ENCODE results near the gene NEMP1. TPM values are rescaled to one million over a fixed set of nuclear protein-coding genes. Genes with fewer than 3 reads are reported as not detected.

NEMP1 gene
- total and polyA plus RNA-seq, 2 of the 13 experiments (the other 11 are each of a cell fraction or from before 2014, with no cell fraction given) = 11.4 to 12.9 TPM

DNA sequence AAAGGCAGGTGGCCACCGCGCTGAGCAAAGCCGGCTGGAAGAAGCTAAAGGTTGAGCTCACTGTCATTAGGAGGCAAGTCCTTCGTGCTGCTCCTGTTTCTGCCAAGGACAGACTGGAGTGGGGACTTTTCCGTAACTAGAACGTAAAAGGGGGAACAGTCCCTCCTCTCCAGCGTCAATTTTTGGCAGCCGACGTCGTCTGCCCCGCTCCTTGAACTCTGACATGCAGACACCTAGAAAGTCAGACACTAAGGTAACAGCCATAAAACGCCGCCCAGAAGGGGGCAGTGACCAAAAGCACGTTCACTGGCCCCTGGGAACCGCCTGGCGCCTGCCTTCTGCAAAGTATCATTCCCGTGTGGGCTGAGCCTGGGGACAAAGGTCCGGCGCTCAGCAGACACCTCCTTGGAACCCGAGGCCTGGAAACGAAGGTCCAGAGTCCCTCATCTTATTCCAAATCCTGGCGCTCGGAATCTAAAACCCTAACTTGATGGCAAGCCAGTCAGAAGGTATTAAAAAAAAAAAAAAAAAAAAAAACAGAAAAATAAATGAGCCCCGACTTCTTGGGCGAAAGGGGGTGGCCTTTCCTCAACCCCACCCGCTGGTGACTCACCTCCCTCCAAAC, 48.6 kb upstream of the NEMP1 start (continued):
- TF ChIP-seq, protein P1, sequence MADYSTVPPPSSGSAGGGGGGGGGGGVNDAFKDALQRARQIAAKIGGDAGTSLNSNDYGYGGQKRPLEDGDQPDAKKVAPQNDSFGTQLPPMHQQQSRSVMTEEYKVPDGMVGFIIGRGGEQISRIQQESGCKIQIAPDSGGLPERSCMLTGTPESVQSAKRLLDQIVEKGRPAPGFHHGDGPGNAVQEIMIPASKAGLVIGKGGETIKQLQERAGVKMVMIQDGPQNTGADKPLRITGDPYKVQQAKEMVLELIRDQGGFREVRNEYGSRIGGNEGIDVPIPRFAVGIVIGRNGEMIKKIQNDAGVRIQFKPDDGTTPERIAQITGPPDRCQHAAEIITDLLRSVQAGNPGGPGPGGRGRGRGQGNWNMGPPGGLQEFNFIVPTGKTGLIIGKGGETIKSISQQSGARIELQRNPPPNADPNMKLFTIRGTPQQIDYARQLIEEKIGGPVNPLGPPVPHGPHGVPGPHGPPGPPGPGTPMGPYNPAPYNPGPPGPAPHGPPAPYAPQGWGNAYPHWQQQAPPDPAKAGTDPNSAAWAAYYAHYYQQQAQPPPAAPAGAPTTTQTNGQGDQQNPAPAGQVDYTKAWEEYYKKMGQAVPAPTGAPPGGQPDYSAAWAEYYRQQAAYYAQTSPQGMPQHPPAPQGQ (CRISPR knock-in tag; IDR thresholded peaks at IDR 0.05; ENCODE audit: borderline replicate concordance) = no peak
- no peak for TF ChIP-seq YEATS4 (CRISPR knock-in tag; IDR thresholded peaks at IDR 0.05; ENCODE audit: borderline replicate concordance)
- TF ChIP-seq REXO4 (CRISPR knock-in tag; IDR thresholded peaks at IDR 0.05; ENCODE audit: borderline replicate concordance) = no peak
- TF ChIP-seq MBNL3 (CRISPR knock-in tag; conservative IDR thresholded peaks at IDR 0.05) = no peak
- TF ChIP-seq, protein P2, sequence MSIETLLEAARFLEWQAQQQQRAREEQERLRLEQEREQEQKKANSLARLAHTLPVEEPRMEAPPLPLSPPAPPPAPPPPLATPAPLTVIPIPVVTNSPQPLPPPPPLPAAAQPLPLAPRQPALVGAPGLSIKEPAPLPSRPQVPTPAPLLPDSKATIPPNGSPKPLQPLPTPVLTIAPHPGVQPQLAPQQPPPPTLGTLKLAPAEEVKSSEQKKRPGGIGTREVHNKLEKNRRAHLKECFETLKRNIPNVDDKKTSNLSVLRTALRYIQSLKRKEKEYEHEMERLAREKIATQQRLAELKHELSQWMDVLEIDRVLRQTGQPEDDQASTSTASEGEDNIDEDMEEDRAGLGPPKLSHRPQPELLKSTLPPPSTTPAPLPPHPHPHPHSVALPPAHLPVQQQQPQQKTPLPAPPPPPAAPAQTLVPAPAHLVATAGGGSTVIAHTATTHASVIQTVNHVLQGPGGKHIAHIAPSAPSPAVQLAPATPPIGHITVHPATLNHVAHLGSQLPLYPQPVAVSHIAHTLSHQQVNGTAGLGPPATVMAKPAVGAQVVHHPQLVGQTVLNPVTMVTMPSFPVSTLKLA (IDR thresholded peaks at IDR 0.05) = no peak
- TF ChIP-seq, protein P3, sequence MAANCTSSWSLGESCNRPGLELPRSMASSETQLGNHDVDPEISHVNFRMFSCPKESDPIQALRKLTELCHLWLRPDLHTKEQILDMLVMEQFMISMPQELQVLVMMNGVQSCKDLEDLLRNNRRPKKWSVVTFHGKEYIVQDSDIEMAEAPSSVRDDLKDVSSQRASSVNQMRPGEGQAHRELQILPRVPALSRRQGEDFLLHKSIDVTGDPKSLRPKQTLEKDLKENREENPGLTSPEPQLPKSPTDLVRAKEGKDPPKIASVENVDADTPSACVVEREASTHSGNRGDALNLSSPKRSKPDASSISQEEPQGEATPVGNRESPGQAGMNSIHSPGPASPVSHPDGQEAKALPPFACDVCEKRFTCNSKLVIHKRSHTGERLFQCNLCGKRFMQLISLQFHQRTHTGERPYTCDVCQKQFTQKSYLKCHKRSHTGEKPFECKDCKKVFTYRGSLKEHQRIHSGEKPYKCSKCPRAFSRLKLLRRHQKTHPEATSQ (CRISPR knock-in tag; IDR thresholded peaks at IDR 0.05; ENCODE audit: borderline replicate concordance) = no peak
- TF ChIP-seq, protein P4, sequence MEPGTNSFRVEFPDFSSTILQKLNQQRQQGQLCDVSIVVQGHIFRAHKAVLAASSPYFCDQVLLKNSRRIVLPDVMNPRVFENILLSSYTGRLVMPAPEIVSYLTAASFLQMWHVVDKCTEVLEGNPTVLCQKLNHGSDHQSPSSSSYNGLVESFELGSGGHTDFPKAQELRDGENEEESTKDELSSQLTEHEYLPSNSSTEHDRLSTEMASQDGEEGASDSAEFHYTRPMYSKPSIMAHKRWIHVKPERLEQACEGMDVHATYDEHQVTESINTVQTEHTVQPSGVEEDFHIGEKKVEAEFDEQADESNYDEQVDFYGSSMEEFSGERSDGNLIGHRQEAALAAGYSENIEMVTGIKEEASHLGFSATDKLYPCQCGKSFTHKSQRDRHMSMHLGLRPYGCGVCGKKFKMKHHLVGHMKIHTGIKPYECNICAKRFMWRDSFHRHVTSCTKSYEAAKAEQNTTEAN (CRISPR knock-in tag; conservative IDR thresholded peaks at IDR 0.05) = no peak
- TF ChIP-seq, protein P5, sequence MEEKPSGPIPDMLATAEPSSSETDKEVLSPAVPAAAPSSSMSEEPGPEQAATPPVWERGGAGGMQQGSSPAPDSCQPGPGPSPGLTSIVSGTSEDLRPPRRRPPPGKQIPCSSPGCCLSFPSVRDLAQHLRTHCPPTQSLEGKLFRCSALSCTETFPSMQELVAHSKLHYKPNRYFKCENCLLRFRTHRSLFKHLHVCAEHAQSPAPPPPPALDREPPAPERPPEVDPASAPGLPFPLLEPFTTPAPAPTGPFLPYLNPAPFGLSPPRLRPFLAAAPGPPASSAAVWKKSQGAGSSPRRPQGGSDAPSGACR (CRISPR knock-in tag; IDR thresholded peaks at IDR 0.05) = peak; percentile 41; the same call in 1 of the 2 replicates
- no peak for TF ChIP-seq ZNF441 (CRISPR knock-in tag; IDR thresholded peaks at IDR 0.05; ENCODE audit: borderline replicate concordance)
- no peak for TF ChIP-seq ATF1 (CRISPR knock-in tag; IDR thresholded peaks at IDR 0.05)
- TF ChIP-seq, protein P6, sequence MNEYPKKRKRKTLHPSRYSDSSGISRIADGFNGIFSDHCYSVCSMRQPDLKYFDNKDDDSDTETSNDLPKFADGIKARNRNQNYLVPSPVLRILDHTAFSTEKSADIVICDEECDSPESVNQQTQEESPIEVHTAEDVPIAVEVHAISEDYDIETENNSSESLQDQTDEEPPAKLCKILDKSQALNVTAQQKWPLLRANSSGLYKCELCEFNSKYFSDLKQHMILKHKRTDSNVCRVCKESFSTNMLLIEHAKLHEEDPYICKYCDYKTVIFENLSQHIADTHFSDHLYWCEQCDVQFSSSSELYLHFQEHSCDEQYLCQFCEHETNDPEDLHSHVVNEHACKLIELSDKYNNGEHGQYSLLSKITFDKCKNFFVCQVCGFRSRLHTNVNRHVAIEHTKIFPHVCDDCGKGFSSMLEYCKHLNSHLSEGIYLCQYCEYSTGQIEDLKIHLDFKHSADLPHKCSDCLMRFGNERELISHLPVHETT (CRISPR knock-in tag; conservative IDR thresholded peaks at IDR 0.05) = no peak
- TF ChIP-seq ZZZ3 (CRISPR knock-in tag; IDR thresholded peaks at IDR 0.05; ENCODE audit: borderline replicate concordance) = no peak
- TF ChIP-seq, protein P7, sequence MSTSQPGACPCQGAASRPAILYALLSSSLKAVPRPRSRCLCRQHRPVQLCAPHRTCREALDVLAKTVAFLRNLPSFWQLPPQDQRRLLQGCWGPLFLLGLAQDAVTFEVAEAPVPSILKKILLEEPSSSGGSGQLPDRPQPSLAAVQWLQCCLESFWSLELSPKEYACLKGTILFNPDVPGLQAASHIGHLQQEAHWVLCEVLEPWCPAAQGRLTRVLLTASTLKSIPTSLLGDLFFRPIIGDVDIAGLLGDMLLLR (CRISPR knock-in tag; IDR thresholded peaks at IDR 0.05) = no peak
- TF ChIP-seq, protein P8, sequence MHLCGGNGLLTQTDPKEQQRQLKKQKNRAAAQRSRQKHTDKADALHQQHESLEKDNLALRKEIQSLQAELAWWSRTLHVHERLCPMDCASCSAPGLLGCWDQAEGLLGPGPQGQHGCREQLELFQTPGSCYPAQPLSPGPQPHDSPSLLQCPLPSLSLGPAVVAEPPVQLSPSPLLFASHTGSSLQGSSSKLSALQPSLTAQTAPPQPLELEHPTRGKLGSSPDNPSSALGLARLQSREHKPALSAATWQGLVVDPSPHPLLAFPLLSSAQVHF (CRISPR knock-in tag; IDR thresholded peaks at IDR 0.05) = no peak
- TF ChIP-seq DNMT3B (CRISPR knock-in tag; conservative IDR thresholded peaks at IDR 0.05) = no peak
- no peak for TF ChIP-seq BORCS8-MEF2B (CRISPR knock-in tag; IDR thresholded peaks at IDR 0.05)
- TF ChIP-seq KDM2A (CRISPR knock-in tag; IDR thresholded peaks at IDR 0.05; ENCODE audit: borderline replicate concordance, low read depth) = peak; percentile 35; the same call in 1 of the 2 replicates
- no peak for TF ChIP-seq ZNF460 (CRISPR knock-in tag; IDR thresholded peaks at IDR 0.05; ENCODE audit: borderline replicate concordance)
- 0 out of 2 replicates have a peak, but pooled peaks have one; percentile 12 for TF ChIP-seq RELA (CRISPR knock-in tag; IDR thresholded peaks at IDR 0.05)

Data from HepG2 (cell line).